ENCODE data around the gene SGO2.

SGO2 gene

GRCh38 chr2:200525882-200526651 is at the start of gene SGO2:
Gene SGO2, plus strand, starts transcription at chr2:200526207. Its CDS starts 6,769 bp downstream, at chr2:200532976.
- DNase-seq = peak; percentile 90 to 98 (median 97)
- intact Hi-C loops (cut with DNase I) = no loop called here

GRCh38 chr2:200476836-200477235 is 49.2 kb upstream of the SGO2 start:
- DNase-seq = peak in 1 of 42 donors; percentile 20
- intact Hi-C loops (cut with DNase I) = no loop called here

GRCh38 chr2:200477667-200478131 is 48.3 kb upstream of the SGO2 start:
- intact Hi-C loops (cut with DNase I) = no loop called here
- peak in 38 of 42 donors; percentile 28 to 85 (median 58) for DNase-seq

GRCh38 chr2:200479692-200480265 is 46.2 kb upstream of the SGO2 start:
- intact Hi-C loops (cut with DNase I) = loop anchor here (5.0 kb wide), 1 partner anchor 502 kb away; no protein-coding TSS in a partner anchor
- DNase-seq = no peak

GRCh38 chr2:200482194-200482593 is 43.8 kb upstream of the SGO2 start:
- no peak for DNase-seq
- intact Hi-C loops (cut with DNase I) = loop anchor here (5.0 kb wide), 1 partner anchor 505 kb away; no protein-coding TSS in a partner anchor

- DNase-seq = no peak
These were observed 42.2 kb upstream of the SGO2 start for GRCh38 chr2:200483729-200484198.

GRCh38 chr2:200484934-200485333 is 41.1 kb upstream of the SGO2 start:
- intact Hi-C loops (cut with DNase I) = loop anchor here (5.0 kb wide), 1 partner anchor 508 kb away; no protein-coding TSS in a partner anchor
- no peak for DNase-seq

More at GRCh38 chr2:200483729-200484198, 42.2 kb upstream of the SGO2 start:
- intact Hi-C loops (cut with DNase I) = loop anchor here (5.0 kb wide), 1 partner anchor 506 kb away; no protein-coding TSS in a partner anchor

- intact Hi-C loops (cut with DNase I) = no loop called here
- DNase-seq = no peak
These were observed 39.5 kb upstream of the SGO2 start for GRCh38 chr2:200486529-200486928.

GRCh38 chr2:200488169-200488568 is 37.8 kb upstream of the SGO2 start:
- intact Hi-C loops (cut with DNase I) = no loop called here

GRCh38 chr2:200490001-200490400 is 36.0 kb upstream of the SGO2 start:
- intact Hi-C loops (cut with DNase I) = no loop called here

More at GRCh38 chr2:200488169-200488568, 37.8 kb upstream of the SGO2 start:
- DNase-seq = no peak

GRCh38 chr2:200492656-200493055 is 33.4 kb upstream of the SGO2 start:
- no peak for DNase-seq
- intact Hi-C loops (cut with DNase I) = no loop called here

More at GRCh38 chr2:200490001-200490400, 36.0 kb upstream of the SGO2 start:
- DNase-seq = no peak

- no peak for DNase-seq
- intact Hi-C loops (cut with DNase I) = no loop called here
These were observed 32.0 kb upstream of the SGO2 start for GRCh38 chr2:200494048-200494447.

- intact Hi-C loops (cut with DNase I) = no loop called here
- no peak for DNase-seq
These were observed 29.3 kb upstream of the SGO2 start for GRCh38 chr2:200496696-200497095.

- intact Hi-C loops (cut with DNase I) = no loop called here
- no peak for DNase-seq
These were observed 27.4 kb upstream of the SGO2 start for GRCh38 chr2:200498402-200499162.

- intact Hi-C loops (cut with DNase I) = no loop called here
- no peak for DNase-seq
These were observed 23.8 kb upstream of the SGO2 start for GRCh38 chr2:200502196-200502595.

GRCh38 chr2:200506679-200507078 is 19.3 kb upstream of the SGO2 start:
- intact Hi-C loops (cut with DNase I) = no loop called here
- DNase-seq = no peak

- DNase-seq = no peak
- intact Hi-C loops (cut with DNase I) = no loop called here
These were observed 18.8 kb upstream of the SGO2 start for GRCh38 chr2:200507179-200507578.

- DNase-seq = peak in 8 of 42 donors; percentile 2 to 16 (median 4)
- intact Hi-C loops (cut with DNase I) = no loop called here
These were observed 16.8 kb upstream of the SGO2 start for GRCh38 chr2:200509235-200509611.

All from head of caudate nucleus (tissue), 42 donors.